Right ventricle myocardium superior (tissue), 1 donor: Measurements from ENCODE around the gene SPECC1L. TPM values are rescaled to one million over a fixed set of nuclear protein-coding genes. Genes with fewer than 3 reads are reported as not detected.

ENCODE experiments used
- ATAC-seq: fragments of 200-7000 bp; cut with Tn5 transposase; one replicate; pipeline ENCODE4 v1.9.1; 2020; ENCODE audit warnings: mild to moderate bottlenecking; ENCODE audit not compliant: poor library complexity
- DNase-seq: peaks from one replicate; pipeline ENCODE4 v3.0.0-alpha.2; 2020
- intact Hi-C: fragments of 100-400 bp; cut with DNase I; formaldehyde crosslinking; loops from one replicate; pipeline ENCODE4 v1.11.2; 2022
- total RNA-seq: library from RNA; stranded (reverse); fragmentation: NEBNext Ultra II Directional; extraction: Animal tissue kit (Norgen Biotek cat#: 25700); gene quantifications from one replicate; pipeline ENCODE4 v1.2.1, GENCODE V29; 2021
- donor health status: DM: no; HTN: yes; CAD: no; lungs with severe emphysema.

SPECC1L gene
- total RNA-seq, 1 donor from 2014 or later: 41.1 TPM

- DNase-seq (peak; percentile 60), ATAC-seq (peak; percentile 87)
- intact Hi-C loops: no loop called here
Measured at GRCh38 chr22:24441406-24442351, 171.0 kb downstream of the SPECC1L start.

- intact Hi-C loops: no loop called here
- DNase-seq (no peak), ATAC-seq (peak; percentile 19)
Measured at GRCh38 chr22:24442352-24442744, 171.7 kb downstream of the SPECC1L start.

- DNase-seq: no peak
- intact Hi-C loops: no loop called here
- no peak for ATAC-seq
Measured at GRCh38 chr22:24443668-24444067, 173.0 kb downstream of the SPECC1L start.

GRCh38 chr22:24444251-24444650 lies 173.6 kb downstream of the SPECC1L start:
- ATAC-seq: no peak
- DNase-seq: no peak
- intact Hi-C loops: no loop called here

GRCh38 chr22:24444729-24445466 lies 174.3 kb downstream of the SPECC1L start:
- ATAC-seq: no peak
- intact Hi-C loops: no loop called here
- DNase-seq: peak; percentile 38

- DNase-seq (no peak), ATAC-seq (no peak)
- intact Hi-C loops: no loop called here
Measured at GRCh38 chr22:24445481-24446259, 175.0 kb downstream of the SPECC1L start.

- ATAC-seq (no peak), DNase-seq (no peak)
- intact Hi-C loops: no loop called here
Measured at GRCh38 chr22:24446260-24446611, 175.6 kb downstream of the SPECC1L start.

GRCh38 chr22:24450610-24451009 lies 180.0 kb downstream of the SPECC1L start:
- intact Hi-C loops: no loop called here
- DNase-seq: no peak
- peak; percentile 23 for ATAC-seq

GRCh38 chr22:24451162-24451561 lies 180.5 kb downstream of the SPECC1L start:
- intact Hi-C loops: no loop called here
- no peak for ATAC-seq
- no peak for DNase-seq

GRCh38 chr22:24453853-24454252 lies 183.2 kb downstream of the SPECC1L start:
- DNase-seq: no peak
- intact Hi-C loops: no loop called here
- no peak for ATAC-seq

GRCh38 chr22:24455039-24455438 lies 184.4 kb downstream of the SPECC1L start:
- intact Hi-C loops: no loop called here
- peak; percentile 71 for ATAC-seq
- no peak for DNase-seq

- ATAC-seq (peak; percentile 85), DNase-seq (peak; percentile 80)
- intact Hi-C loops: no loop called here
Measured at GRCh38 chr22:24455751-24456426, 185.3 kb downstream of the SPECC1L start.

- ATAC-seq (no peak), DNase-seq (no peak)
- intact Hi-C loops: no loop called here
Measured at GRCh38 chr22:24457894-24458420, 187.3 kb downstream of the SPECC1L start.

GRCh38 chr22:24459911-24460310 lies 189.3 kb downstream of the SPECC1L start:
- intact Hi-C loops: no loop called here
- ATAC-seq: no peak

GRCh38 chr22:24460418-24461089 lies 189.9 kb downstream of the SPECC1L start:
- DNase-seq (no peak), ATAC-seq (no peak)
- intact Hi-C loops: no loop called here

More at GRCh38 chr22:24459911-24460310, 189.3 kb downstream of the SPECC1L start:
- no peak for DNase-seq

- intact Hi-C loops: no loop called here
- no peak for DNase-seq
- ATAC-seq: no peak
Measured at GRCh38 chr22:24463071-24463760, 192.6 kb downstream of the SPECC1L start.

- intact Hi-C loops: no loop called here
- DNase-seq (no peak), ATAC-seq (no peak)
Measured at GRCh38 chr22:24465566-24465965, 194.9 kb downstream of the SPECC1L start.
